NCI-H460 (cell line): Measurements from ENCODE around the gene RNF2. TPM values are rescaled to one million over a fixed set of nuclear protein-coding genes. Genes with fewer than 3 reads are reported as not detected.
"Not testable (repeated sequence)": the region's sequence is repeated elsewhere in the genome, so short reads cannot be mapped to it uniquely, and the experiment has no call there.

ENCODE experiments used
- DNase-seq: peaks from one replicate; pipeline ENCODE4 v3.0.0-alpha.2; 2016; ENCODE audit warnings: low read depth; ENCODE audit errors: extremely low read depth
- total RNA-seq: library from RNA; depleted of rRNA; stranded (reverse); fragments of >200 nt; shearing (Covaris generic); gene quantifications from 2 replicates; pipeline ENCODE4 v1.2.3, GENCODE V29; 2014

Gene RNF2
- total RNA-seq, 1 experiment from 2014 or later: 14.1 TPM

DNA sequence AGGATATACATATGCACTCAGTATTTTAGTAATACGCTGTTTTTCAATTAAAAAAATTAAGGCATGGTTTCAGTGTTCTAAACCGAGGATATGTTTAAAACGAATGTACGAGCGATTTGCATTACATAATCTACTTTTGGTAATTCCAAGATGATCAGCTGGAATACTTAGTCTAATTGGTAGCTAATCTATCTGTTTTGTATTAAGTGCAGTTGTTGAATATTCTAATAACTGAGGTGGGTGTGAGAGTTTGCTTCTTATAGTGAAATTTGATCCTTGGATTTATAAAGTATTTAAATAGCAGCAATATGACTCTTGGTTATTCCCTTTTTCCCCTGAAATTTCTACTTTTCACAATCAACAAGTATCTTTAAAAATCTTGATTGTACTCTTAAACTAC lies 1.3 kb downstream of the RNF2 start:
- no peak for DNase-seq

GRCh38 chr1:185049670-185050069 lies 4.3 kb downstream of the RNF2 start:
- DNase-seq: no peak

GRCh38 chr1:185050823-185051451 lies 5.6 kb downstream of the RNF2 start:
- DNase-seq: no peak

- DNase-seq: no peak
Observed at GRCh38 chr1:185053204-185053603, 7.8 kb downstream of the RNF2 start.

- DNase-seq: no peak
Observed at GRCh38 chr1:185054365-185055060, 9.2 kb downstream of the RNF2 start.

DNA sequence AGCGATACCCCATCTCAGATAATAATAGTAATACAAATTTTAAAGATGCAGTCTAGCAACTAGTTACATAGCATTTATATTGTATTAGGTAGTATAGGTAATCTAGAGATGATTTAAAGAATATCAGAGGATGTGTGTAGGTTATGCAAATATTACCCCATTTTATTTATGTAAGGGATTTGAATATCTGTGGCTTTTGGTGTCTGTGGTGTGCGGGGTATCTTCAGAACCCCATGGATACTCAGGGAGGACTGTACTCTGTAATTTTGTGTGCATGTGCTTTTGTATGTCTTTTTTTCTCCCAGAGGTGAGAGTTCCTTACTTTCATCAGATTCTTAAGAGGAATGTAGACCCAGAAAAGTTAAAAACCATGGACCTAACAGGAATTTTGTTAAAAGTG lies 12.8 kb downstream of the RNF2 start:
- DNase-seq: no peak

- DNase-seq: no peak
Observed at GRCh38 chr1:185058876-185059275, 13.5 kb downstream of the RNF2 start.

GRCh38 chr1:185059950-185060571 lies 14.7 kb downstream of the RNF2 start:
- DNase-seq: no peak

- no peak for DNase-seq
Observed at GRCh38 chr1:185062710-185063370, 17.5 kb downstream of the RNF2 start.

DNA sequence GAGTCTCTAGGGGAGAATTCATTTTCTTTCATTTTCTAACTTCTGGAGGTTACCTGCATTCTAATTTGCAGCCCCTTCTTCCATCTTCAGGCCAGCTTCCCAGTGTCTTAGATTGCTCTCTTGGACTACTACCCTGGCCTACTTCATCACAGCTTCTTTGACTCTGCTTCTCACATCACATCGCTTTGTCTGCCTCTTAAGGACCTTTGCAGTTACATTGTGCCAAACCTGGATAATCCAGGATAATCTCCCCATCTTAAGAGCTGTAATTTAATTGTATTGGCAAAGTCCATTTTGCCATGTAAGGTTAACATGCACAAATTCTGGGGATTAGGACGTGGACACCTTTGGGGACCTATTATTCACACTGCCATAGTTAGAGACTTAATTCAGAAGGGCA lies 18.4 kb downstream of the RNF2 start:
- DNase-seq: no peak

- DNase-seq: not testable (repeated sequence)
Observed at GRCh38 chr1:185065006-185065405, 19.6 kb downstream of the RNF2 start.

GRCh38 chr1:185066181-185066580 lies 20.8 kb downstream of the RNF2 start:
- no peak for DNase-seq

- no peak for DNase-seq
Observed at GRCh38 chr1:185068341-185068740, 23.0 kb downstream of the RNF2 start.

DNA sequence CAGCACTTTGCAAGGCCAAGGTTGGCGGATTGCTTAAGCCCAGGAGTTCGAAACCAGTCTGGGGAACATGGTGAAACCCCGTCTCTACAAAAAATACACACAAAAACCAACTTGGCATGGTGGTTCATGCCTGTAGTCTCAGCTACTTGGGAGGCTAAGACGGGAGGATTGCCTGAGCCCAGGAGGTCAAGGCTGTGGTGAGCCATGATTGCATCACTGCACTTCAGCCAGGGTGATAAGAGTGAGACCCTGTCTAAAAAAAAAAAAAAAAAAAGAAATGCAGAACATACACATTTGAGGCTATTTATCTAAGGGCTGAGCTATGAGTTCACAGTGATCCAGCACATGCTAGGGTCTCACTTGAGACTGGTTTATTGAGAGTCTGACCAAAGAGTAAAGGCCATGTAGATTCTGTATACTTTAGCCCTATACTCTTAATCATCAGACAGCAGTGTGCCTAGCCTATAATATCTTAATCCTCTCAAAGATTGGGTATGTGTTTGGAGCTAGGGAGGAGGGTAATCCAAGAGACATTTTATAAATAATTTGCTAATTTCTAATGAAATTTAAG lies 23.9 kb downstream of the RNF2 start:
- DNase-seq: no peak

- no peak for DNase-seq
Observed at GRCh38 chr1:185070051-185070450, 24.7 kb downstream of the RNF2 start.

DNA sequence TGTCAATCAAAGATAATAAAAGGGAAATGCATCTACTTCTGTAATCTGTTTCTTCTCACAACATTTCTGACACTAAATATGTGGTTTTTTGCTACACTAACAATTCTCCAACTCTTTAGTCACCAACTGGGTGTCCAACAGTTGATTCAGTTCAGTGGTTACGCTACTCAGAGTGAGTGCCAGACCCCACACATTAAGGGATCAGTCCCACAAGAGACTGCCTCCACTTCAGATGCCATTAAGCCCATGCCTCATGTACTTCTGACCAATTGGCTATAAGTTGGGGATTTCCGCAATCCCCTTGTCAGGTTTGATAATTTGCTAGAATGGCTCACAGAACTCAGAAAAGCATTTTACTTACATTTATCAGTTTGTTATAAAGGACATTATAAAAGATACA lies 28.4 kb downstream of the RNF2 start:
- no peak for DNase-seq

DNA sequence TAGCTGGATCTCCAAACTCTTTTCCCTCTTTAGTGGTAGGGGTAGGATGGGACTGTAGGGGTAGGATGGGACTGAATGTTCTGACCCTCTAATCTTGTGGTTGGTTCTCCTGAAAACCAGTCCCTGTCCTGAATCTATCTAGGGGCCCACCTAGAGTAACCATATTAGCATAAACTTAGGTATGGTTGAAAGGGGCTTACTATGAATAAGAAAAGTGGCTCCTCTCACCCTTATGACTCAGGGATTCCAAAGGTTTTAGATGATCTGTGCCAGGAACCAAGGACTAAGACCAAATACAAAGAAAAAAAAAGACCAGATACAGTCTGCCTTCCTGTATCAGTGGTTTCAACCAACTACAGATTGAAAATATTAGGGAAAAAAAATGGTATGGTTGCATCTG lies 28.9 kb downstream of the RNF2 start:
- DNase-seq: no peak

DNA sequence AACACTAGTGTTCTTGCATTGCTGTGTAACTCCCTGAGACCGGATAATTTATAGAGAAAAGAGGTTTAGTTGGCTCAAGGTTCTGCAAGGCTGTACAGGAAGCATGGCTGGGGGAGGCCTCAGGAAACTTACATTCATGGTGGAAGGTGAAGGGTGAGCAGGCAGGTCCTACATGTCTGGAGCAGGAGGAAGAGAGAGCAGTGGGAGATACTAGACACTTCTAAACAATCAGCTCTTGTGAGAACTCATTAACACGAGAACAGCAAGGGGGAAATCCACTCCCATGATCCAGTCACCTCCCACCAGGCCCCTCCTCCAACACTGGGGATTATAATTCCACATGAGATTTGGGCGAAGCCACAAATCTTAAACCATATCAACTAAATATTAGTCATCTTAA lies 30.1 kb downstream of the RNF2 start:
- no peak for DNase-seq

- no peak for DNase-seq
Observed at GRCh38 chr1:185077374-185077773, 32.0 kb downstream of the RNF2 start.

DNA sequence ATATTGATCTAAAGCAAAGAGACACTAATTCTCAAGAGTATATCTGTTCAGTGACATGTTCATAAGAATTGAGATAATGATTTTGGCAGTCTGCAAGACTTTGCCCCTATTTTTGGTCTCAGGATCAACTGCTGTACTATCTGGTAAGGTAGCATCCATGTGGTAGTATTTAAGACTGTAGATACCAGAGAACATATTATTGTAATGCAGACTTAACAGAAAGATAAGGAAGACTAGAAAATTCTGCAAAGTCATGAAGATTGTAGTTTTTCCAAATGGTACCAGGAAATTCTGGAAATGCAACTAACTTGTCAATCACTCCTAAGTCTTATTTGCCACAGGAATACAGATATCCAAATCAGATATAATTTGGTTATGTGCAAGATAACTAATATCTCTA lies 35.1 kb downstream of the RNF2 start:
- DNase-seq: no peak

GRCh38 chr1:185083818-185084217 lies 38.5 kb downstream of the RNF2 start:
- DNase-seq: no peak
